ENCODE measurements around the gene TCF4.

TCF4 gene

GRCh38 chr18:55360061-55360460, 227.9 kb downstream of the TCF4 start:
- H3K27me3 ChIP-seq (ENCODE audit: insufficient read depth, low read length), result no peaks in the 10 kb centered on the region
- H3K9ac ChIP-seq (ENCODE audit: low read depth, low read length), result no peak overlapping the region
- WGBS, result 93% methylated on average over 1 of the region's 1 CpG
- H3K36me3 ChIP-seq (ENCODE audit: insufficient read depth, low read length), result no peaks in the 10 kb centered on the region
- no peaks in the 10 kb centered on the region for H3K9me3 ChIP-seq (ENCODE audit: insufficient read depth, low read depth, low read length)
- H3K4me3 ChIP-seq (ENCODE audit: low read length), result no peak overlapping the region
- no peak overlapping the region for H3K27ac ChIP-seq (ENCODE audit: low read depth, low read length)
- H3K4me1 ChIP-seq (ENCODE audit: insufficient read depth, low read length), result peaks cover 18% of the 10 kb centered on the region

DNA sequence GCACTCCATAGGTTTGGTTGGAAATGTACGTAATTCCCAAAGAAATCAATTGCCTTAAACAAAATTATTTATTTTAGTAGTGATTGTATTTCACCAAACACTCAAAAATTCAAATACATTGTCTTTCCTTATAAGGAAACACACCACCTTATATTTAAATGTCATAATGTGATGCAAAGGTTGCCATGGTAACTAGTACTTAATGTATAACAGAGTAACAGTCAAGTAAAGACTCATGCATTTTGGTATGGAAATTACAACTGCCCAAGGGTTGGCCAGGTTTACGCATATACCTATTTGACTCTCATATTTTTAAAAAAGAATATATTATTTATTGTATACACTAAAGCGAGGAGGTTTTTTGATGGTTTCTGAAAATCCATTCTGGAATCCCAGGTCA, 231.2 kb downstream of the TCF4 start:
- no peaks in the 10 kb centered on the region for H3K9me3 ChIP-seq (ENCODE audit: insufficient read depth, low read depth, low read length)
- peaks cover 51% of the 10 kb centered on the region for H3K4me1 ChIP-seq (ENCODE audit: insufficient read depth, low read length)
- H3K27ac ChIP-seq (ENCODE audit: low read depth, low read length), result no peak overlapping the region
- WGBS, result no CpG with 5 or more reads among the region's 3 CpGs
- H3K4me3 ChIP-seq (ENCODE audit: low read length), result no peak overlapping the region
- no peaks in the 10 kb centered on the region for H3K27me3 ChIP-seq (ENCODE audit: insufficient read depth, low read length)
- H3K9ac ChIP-seq (ENCODE audit: low read depth, low read length), result no peak overlapping the region
- H3K36me3 ChIP-seq (ENCODE audit: insufficient read depth, low read length), result no peaks in the 10 kb centered on the region

DNA sequence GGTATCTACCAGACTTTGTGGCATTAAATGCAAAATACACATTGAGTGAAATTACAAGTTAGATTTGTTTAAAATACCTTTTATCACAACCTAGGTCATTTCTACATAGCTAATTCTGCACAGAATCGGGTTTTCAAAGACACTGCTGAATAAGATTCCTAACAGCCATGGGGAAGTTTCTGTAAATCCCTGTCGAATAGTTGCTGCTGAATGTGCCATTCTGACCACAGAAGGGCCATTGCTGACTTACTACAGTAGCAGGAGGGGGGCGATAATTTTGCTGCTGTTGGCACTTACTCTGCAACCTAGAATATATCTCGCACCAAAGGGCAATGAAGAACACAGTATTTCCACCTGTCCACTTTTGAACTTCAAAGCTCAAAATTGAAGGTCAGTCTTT, 232.8 kb downstream of the TCF4 start:
- H3K4me3 ChIP-seq (ENCODE audit: low read length), result no peak overlapping the region
- no peaks in the 10 kb centered on the region for H3K36me3 ChIP-seq (ENCODE audit: insufficient read depth, low read length)
- peaks cover 64% of the 10 kb centered on the region for H3K4me1 ChIP-seq (ENCODE audit: insufficient read depth, low read length)
- no peaks in the 10 kb centered on the region for H3K9me3 ChIP-seq (ENCODE audit: insufficient read depth, low read depth, low read length)
- no peak overlapping the region for H3K27ac ChIP-seq (ENCODE audit: low read depth, low read length)
- H3K27me3 ChIP-seq (ENCODE audit: insufficient read depth, low read length), result no peaks in the 10 kb centered on the region
- no peak overlapping the region for H3K9ac ChIP-seq (ENCODE audit: low read depth, low read length)
- WGBS, result 85% methylated on average over 4 of the region's 4 CpGs

- H3K4me3 ChIP-seq (ENCODE audit: low read length), result no peak overlapping the region
- H3K9me3 ChIP-seq (ENCODE audit: insufficient read depth, low read depth, low read length), result no peaks in the 10 kb centered on the region
- WGBS, result 88% methylated on average over 4 of the region's 4 CpGs
- no peak overlapping the region for H3K27ac ChIP-seq (ENCODE audit: low read depth, low read length)
- H3K9ac ChIP-seq (ENCODE audit: low read depth, low read length), result no peak overlapping the region
- H3K4me1 ChIP-seq (ENCODE audit: insufficient read depth, low read length), result peaks cover 66% of the 10 kb centered on the region
- H3K36me3 ChIP-seq (ENCODE audit: insufficient read depth, low read length), result no peaks in the 10 kb centered on the region
- H3K27me3 ChIP-seq (ENCODE audit: insufficient read depth, low read length), result no peaks in the 10 kb centered on the region
These were observed 233.2 kb downstream of the TCF4 start for GRCh38 chr18:55354795-55355194.

DNA sequence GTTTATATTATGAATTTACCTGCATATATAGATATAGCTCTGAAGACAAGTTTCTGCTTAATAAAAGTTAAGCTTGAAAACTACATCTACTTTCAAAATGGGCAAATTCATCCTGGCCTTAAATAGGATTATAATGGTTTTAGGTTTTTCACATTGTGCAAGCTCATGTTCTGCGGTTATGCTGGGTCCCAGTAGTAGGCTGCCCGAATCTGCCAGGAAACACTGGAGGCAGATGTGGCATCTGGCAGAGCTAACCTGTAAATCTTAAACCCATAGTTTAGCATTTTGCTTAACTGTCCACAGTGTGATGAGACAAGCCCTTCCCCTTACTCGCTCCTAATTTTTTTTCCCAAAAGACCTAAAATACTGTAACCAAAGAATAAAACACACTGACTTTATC, 234.2 kb downstream of the TCF4 start:
- no peak overlapping the region for H3K4me3 ChIP-seq (ENCODE audit: low read length)
- no peaks in the 10 kb centered on the region for H3K9me3 ChIP-seq (ENCODE audit: insufficient read depth, low read depth, low read length)
- H3K9ac ChIP-seq (ENCODE audit: low read depth, low read length), result no peak overlapping the region
- WGBS, result 83% methylated on average over 3 of the region's 3 CpGs
- H3K4me1 ChIP-seq (ENCODE audit: insufficient read depth, low read length), result peaks cover 75% of the 10 kb centered on the region
- H3K36me3 ChIP-seq (ENCODE audit: insufficient read depth, low read length), result no peaks in the 10 kb centered on the region
- H3K27ac ChIP-seq (ENCODE audit: low read depth, low read length), result peak overlapping the region; percentile 1; the same call in 1 of the 2 replicates
- no peaks in the 10 kb centered on the region for H3K27me3 ChIP-seq (ENCODE audit: insufficient read depth, low read length)

GRCh38 chr18:55353391-55353790, 234.6 kb downstream of the TCF4 start:
- no peaks in the 10 kb centered on the region for H3K27me3 ChIP-seq (ENCODE audit: insufficient read depth, low read length)
- 96% methylated on average over 3 of the region's 3 CpGs for WGBS
- no peaks in the 10 kb centered on the region for H3K9me3 ChIP-seq (ENCODE audit: insufficient read depth, low read depth, low read length)
- H3K9ac ChIP-seq (ENCODE audit: low read depth, low read length), result no peak overlapping the region
- H3K4me3 ChIP-seq (ENCODE audit: low read length), result no peak overlapping the region
- no peaks in the 10 kb centered on the region for H3K36me3 ChIP-seq (ENCODE audit: insufficient read depth, low read length)
- H3K27ac ChIP-seq (ENCODE audit: low read depth, low read length), result no peak overlapping the region
- H3K4me1 ChIP-seq (ENCODE audit: insufficient read depth, low read length), result peaks cover 79% of the 10 kb centered on the region

- Histone ChIP-seq H3K27me3 (ENCODE audit: insufficient read depth, low read length) (no peaks in the 10 kb centered on the region), H3K27ac (ENCODE audit: low read depth, low read length) (peak overlapping the region; percentile 84; the same call in 1 of the 2 replicates), H3K36me3 (ENCODE audit: insufficient read depth, low read length) (no peaks in the 10 kb centered on the region), H3K9ac (ENCODE audit: low read depth, low read length) (peak overlapping the region; percentile 33; the same call in 1 of the 2 replicates), H3K4me1 (ENCODE audit: insufficient read depth, low read length) (peaks cover 92% of the 10 kb centered on the region), H3K9me3 (ENCODE audit: insufficient read depth, low read depth, low read length) (no peaks in the 10 kb centered on the region), H3K4me3 (ENCODE audit: low read length) (peak overlapping the region; percentile 4)
- WGBS, result 0% methylated on average over 1 of the region's 3 CpGs
These were observed 235.8 kb downstream of the TCF4 start for GRCh38 chr18:55351980-55352714.

GRCh38 chr18:55351241-55351691, 236.7 kb downstream of the TCF4 start:
- Histone ChIP-seq H3K9me3 (ENCODE audit: insufficient read depth, low read depth, low read length) (no peaks in the 10 kb centered on the region), H3K9ac (ENCODE audit: low read depth, low read length) (0 out of 2 replicates have a peak overlapping the region, but pooled peaks have one; percentile 15), H3K4me3 (ENCODE audit: low read length) (peak overlapping the region; percentile 4), H3K27me3 (ENCODE audit: insufficient read depth, low read length) (no peaks in the 10 kb centered on the region), H3K36me3 (ENCODE audit: insufficient read depth, low read length) (no peaks in the 10 kb centered on the region), H3K27ac (ENCODE audit: low read depth, low read length) (peak overlapping the region; percentile 91; the same call in 1 of the 2 replicates), H3K4me1 (ENCODE audit: insufficient read depth, low read length) (peaks cover 98% of the 10 kb centered on the region)
- 36% methylated on average over 6 of the region's 6 CpGs for WGBS

DNA sequence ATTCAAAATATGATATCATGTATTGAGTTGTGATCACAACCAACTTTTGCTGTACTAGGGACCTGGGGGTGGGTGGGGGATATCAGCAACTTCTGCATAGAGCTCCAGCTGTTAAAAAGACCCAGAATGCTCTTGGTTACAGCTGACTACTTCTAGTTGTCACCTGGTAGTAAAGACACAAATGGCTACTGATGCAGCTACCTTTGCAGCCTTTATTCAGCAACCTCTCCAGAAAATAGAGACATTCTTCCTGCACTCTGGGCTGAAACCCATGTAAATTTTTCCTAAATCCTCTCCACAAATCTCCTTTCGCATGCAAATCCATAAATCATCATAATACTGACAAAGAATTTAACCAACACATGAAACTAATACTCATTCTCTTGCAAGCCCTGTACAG, 238.3 kb downstream of the TCF4 start:
- WGBS, result 43% methylated on average over 1 of the region's 1 CpG
- H3K27me3 ChIP-seq (ENCODE audit: insufficient read depth, low read length), result no peaks in the 10 kb centered on the region
- peaks cover 88% of the 10 kb centered on the region for H3K4me1 ChIP-seq (ENCODE audit: insufficient read depth, low read length)
- peak overlapping the region; percentile 34 for H3K9ac ChIP-seq (ENCODE audit: low read depth, low read length)
- H3K36me3 ChIP-seq (ENCODE audit: insufficient read depth, low read length), result no peaks in the 10 kb centered on the region
- H3K4me3 ChIP-seq (ENCODE audit: low read length), result no peak overlapping the region
- H3K27ac ChIP-seq (ENCODE audit: low read depth, low read length), result peak overlapping the region; percentile 91
- no peaks in the 10 kb centered on the region for H3K9me3 ChIP-seq (ENCODE audit: insufficient read depth, low read depth, low read length)

DNA sequence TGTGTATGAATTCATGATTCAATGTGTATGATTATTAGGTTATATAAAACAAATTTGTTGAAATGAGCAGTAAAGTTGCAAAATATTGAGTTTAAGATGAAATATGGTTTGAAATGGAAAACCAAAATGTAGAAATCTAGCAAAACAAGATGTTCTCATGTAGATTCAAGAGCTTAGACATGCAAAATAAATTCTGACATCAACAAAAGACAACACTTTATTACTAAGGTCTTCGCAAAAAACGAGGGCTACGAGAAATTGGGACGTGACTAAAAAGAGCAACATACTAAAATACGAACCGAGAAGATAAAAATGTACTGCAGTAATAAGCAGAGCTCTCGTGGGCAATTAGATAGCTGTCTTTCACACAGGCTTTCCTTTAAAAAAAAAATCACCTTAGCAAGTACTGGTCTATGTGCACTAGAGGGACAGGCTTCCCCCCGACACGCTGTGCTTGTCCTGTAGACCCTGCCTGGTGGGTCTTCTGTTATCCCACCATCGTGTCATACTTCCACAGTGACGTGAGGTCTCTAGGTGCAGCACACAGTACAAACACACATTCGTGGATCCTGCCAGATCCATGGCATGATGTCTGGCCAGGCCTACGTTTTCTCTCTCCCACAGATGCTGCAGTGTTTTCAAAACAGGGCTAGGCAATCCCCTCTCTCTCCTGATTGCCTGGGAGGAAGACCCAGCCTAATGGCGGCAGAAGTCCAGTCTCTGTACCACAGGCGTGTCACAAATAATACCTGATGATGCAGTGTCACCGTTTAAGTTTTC, 240.8 kb downstream of the TCF4 start:
- Histone ChIP-seq H3K36me3 (ENCODE audit: insufficient read depth, low read length) (no peaks in the 10 kb centered on the region), H3K4me1 (ENCODE audit: insufficient read depth, low read length) (peaks cover 66% of the 10 kb centered on the region), H3K9ac (ENCODE audit: low read depth, low read length) (no peak overlapping the region), H3K27me3 (ENCODE audit: insufficient read depth, low read length) (no peaks in the 10 kb centered on the region), H3K27ac (ENCODE audit: low read depth, low read length) (peak overlapping the region; percentile 54; the same call in 1 of the 2 replicates), H3K9me3 (ENCODE audit: insufficient read depth, low read depth, low read length) (no peaks in the 10 kb centered on the region), H3K4me3 (ENCODE audit: low read length) (no peak overlapping the region)
- WGBS, result 84% methylated on average over 16 of the region's 16 CpGs

GRCh38 chr18:55346387-55346786, 241.6 kb downstream of the TCF4 start:
- no peaks in the 10 kb centered on the region for H3K27me3 ChIP-seq (ENCODE audit: insufficient read depth, low read length)
- peaks cover 58% of the 10 kb centered on the region for H3K4me1 ChIP-seq (ENCODE audit: insufficient read depth, low read length)
- WGBS, result 84% methylated on average over 2 of the region's 3 CpGs
- H3K9ac ChIP-seq (ENCODE audit: low read depth, low read length), result no peak overlapping the region
- H3K27ac ChIP-seq (ENCODE audit: low read depth, low read length), result 0 out of 2 replicates have a peak overlapping the region, but pooled peaks have one; percentile 15
- no peaks in the 10 kb centered on the region for H3K36me3 ChIP-seq (ENCODE audit: insufficient read depth, low read length)
- no peaks in the 10 kb centered on the region for H3K9me3 ChIP-seq (ENCODE audit: insufficient read depth, low read depth, low read length)
- H3K4me3 ChIP-seq (ENCODE audit: low read length), result no peak overlapping the region

All from HUES64 (cell line).